ENCODE results near the gene CMTM4.

Gene CMTM4

DNA sequence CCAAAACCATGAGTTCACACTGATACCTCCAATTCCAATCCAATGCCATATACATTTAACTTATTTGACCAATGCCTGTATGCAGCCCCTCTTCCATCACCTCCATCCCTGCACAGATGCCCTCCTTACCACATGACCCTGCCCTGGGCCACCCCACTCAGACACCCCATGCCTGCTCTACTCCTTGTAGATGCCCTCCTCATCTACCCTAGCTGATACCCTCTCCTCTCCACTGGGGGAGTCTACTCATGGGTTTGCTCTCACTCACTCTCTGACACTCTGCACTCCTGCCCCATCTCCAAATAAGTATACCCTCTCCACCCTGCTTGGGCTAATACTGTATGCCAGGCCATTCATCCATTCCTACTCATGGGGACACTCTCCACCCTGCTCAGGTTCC, 16.0 kb upstream of the CMTM4 start:
- TF ChIP-seq EGR1 (IDR thresholded peaks at IDR 0.05) (no peak), YY1 (IDR thresholded peaks at IDR 0.05; ENCODE audit: low read depth) (no peak), TEAD4 (IDR thresholded peaks at IDR 0.05) (no peak), ZBTB7A (IDR thresholded peaks at IDR 0.05; ENCODE audit: low read depth) (no peak), CREB1 (IDR thresholded peaks at IDR 0.05; ENCODE audit: low read depth) (no peak), RAD21 (IDR thresholded peaks at IDR 0.05; ENCODE audit: low read depth) (no peak), NFIC (IDR thresholded peaks at IDR 0.05) (no peak), TAF1 (IDR thresholded peaks at IDR 0.05; ENCODE audit: low read depth) (no peak), CEBPB (IDR thresholded peaks at IDR 0.05) (no peak), TCF12 (IDR thresholded peaks at IDR 0.05; ENCODE audit: low read depth) (no peak), FOXM1 (IDR thresholded peaks at IDR 0.05; ENCODE audit: borderline replicate concordance, low read depth) (no peak), EP300 (IDR thresholded peaks at IDR 0.05; ENCODE audit: borderline replicate concordance) (no peak)
- TF ChIP-seq, protein P1, sequence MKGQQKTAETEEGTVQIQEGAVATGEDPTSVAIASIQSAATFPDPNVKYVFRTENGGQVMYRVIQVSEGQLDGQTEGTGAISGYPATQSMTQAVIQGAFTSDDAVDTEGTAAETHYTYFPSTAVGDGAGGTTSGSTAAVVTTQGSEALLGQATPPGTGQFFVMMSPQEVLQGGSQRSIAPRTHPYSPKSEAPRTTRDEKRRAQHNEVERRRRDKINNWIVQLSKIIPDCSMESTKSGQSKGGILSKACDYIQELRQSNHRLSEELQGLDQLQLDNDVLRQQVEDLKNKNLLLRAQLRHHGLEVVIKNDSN (IDR thresholded peaks at IDR 0.05): no peak
- TF ChIP-seq, protein P2, sequence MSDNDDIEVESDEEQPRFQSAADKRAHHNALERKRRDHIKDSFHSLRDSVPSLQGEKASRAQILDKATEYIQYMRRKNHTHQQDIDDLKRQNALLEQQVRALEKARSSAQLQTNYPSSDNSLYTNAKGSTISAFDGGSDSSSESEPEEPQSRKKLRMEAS (IDR thresholded peaks at IDR 0.05): no peak
- TF ChIP-seq, protein P3, sequence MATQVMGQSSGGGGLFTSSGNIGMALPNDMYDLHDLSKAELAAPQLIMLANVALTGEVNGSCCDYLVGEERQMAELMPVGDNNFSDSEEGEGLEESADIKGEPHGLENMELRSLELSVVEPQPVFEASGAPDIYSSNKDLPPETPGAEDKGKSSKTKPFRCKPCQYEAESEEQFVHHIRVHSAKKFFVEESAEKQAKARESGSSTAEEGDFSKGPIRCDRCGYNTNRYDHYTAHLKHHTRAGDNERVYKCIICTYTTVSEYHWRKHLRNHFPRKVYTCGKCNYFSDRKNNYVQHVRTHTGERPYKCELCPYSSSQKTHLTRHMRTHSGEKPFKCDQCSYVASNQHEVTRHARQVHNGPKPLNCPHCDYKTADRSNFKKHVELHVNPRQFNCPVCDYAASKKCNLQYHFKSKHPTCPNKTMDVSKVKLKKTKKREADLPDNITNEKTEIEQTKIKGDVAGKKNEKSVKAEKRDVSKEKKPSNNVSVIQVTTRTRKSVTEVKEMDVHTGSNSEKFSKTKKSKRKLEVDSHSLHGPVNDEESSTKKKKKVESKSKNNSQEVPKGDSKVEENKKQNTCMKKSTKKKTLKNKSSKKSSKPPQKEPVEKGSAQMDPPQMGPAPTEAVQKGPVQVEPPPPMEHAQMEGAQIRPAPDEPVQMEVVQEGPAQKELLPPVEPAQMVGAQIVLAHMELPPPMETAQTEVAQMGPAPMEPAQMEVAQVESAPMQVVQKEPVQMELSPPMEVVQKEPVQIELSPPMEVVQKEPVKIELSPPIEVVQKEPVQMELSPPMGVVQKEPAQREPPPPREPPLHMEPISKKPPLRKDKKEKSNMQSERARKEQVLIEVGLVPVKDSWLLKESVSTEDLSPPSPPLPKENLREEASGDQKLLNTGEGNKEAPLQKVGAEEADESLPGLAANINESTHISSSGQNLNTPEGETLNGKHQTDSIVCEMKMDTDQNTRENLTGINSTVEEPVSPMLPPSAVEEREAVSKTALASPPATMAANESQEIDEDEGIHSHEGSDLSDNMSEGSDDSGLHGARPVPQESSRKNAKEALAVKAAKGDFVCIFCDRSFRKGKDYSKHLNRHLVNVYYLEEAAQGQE (IDR thresholded peaks at IDR 0.05; ENCODE audit: low read depth): no peak

DNA sequence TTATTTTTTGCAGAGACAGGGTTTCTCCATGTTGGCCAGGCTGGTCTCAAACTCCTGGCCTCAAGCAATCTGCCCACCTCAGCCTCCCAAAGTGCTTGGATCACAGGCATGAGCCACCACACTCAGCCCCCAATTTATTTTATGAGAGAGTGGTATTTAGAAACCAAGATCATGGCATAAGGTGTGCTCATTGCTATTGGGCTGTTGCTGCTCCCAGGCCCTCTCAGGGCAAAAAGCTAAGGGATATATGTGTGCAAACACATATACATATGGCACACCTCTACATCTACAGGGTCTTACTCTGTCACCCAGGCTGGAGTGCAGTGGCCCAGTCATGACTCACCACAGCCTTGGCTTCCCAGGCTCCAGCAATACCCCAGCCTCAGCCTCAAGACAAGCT, 15.0 kb upstream of the CMTM4 start:
- TF ChIP-seq FOXM1 (IDR thresholded peaks at IDR 0.05; ENCODE audit: borderline replicate concordance, low read depth): no peak
- no peak for TF ChIP-seq TCF12 (IDR thresholded peaks at IDR 0.05; ENCODE audit: low read depth)
- TF ChIP-seq CEBPB (IDR thresholded peaks at IDR 0.05): no peak
- TF ChIP-seq, protein P2 (IDR thresholded peaks at IDR 0.05): no peak
- TF ChIP-seq NFIC (IDR thresholded peaks at IDR 0.05): no peak
- TF ChIP-seq TEAD4 (IDR thresholded peaks at IDR 0.05): no peak
- TF ChIP-seq TAF1 (IDR thresholded peaks at IDR 0.05; ENCODE audit: low read depth): no peak
- no peak for TF ChIP-seq EGR1 (IDR thresholded peaks at IDR 0.05)
- TF ChIP-seq, protein P1 (IDR thresholded peaks at IDR 0.05): no peak
- no peak for TF ChIP-seq RAD21 (IDR thresholded peaks at IDR 0.05; ENCODE audit: low read depth)
- no peak for TF ChIP-seq ZBTB7A (IDR thresholded peaks at IDR 0.05; ENCODE audit: low read depth)
- no peak for TF ChIP-seq CREB1 (IDR thresholded peaks at IDR 0.05; ENCODE audit: low read depth)
- no peak for TF ChIP-seq EP300 (IDR thresholded peaks at IDR 0.05; ENCODE audit: borderline replicate concordance)
- TF ChIP-seq, protein P3 (IDR thresholded peaks at IDR 0.05; ENCODE audit: low read depth): no peak
- TF ChIP-seq YY1 (IDR thresholded peaks at IDR 0.05; ENCODE audit: low read depth): no peak

DNA sequence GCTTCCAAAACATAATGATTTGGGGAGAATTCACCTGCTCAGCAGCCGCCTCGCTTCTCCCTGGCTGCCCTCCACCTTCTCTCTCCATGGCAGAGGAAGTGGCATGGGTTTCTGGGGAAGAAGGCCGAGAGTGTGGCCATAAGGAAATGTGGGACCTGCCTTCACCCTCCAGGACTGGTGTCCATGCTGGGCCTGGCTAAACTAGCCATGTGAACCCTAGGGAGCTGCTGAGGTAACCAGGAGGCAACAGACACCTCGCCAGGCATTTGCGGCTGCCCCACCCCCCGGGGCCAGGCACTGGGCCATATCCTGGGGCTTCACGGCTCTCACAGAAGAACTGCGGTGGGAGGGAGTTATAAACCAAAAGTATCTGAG, 9.9 kb upstream of the CMTM4 start:
- no peak for TF ChIP-seq EGR1 (IDR thresholded peaks at IDR 0.05)
- TF ChIP-seq FOXM1 (IDR thresholded peaks at IDR 0.05; ENCODE audit: borderline replicate concordance, low read depth): no peak
- no peak for TF ChIP-seq NFIC (IDR thresholded peaks at IDR 0.05)
- TF ChIP-seq TAF1 (IDR thresholded peaks at IDR 0.05; ENCODE audit: low read depth): no peak
- TF ChIP-seq, protein P3 (IDR thresholded peaks at IDR 0.05; ENCODE audit: low read depth): no peak
- no peak for TF ChIP-seq ZBTB7A (IDR thresholded peaks at IDR 0.05; ENCODE audit: low read depth)
- no peak for TF ChIP-seq TEAD4 (IDR thresholded peaks at IDR 0.05)

DNA sequence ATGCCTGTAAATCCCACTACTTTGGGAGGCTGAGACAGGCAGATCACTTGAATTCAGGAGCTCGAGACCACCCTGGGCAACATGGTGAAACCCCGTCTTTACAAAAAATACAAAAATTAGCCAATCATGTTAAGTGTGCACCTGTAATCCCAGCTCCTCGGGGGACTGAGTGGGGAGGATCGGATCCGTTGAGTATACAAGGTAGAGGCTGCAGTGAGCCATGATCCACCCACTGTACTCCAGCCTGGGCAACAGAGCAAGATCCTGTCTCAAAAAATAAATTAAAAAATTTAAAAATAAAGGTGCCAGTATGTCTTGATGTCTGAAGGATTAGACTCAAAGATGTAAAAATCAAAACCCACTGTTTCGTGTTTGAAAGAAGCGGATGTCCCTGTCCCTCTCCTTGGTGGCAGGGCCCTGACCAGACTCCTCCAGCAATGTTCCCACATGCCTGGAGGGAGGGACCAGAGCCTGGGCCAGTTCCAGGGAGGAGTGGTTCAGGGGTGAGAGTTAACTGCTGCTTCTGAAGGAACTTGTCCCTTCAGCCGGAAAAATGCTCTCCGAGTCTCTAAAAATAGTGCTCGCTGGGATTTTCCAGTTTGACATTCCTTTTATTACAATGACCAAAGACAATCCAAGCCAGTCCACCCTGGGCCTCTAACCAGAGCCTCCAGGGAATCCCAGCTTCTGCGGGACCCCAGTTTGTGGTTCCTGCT, 9.4 kb upstream of the CMTM4 start:
- TF ChIP-seq RAD21 (IDR thresholded peaks at IDR 0.05; ENCODE audit: low read depth): no peak; the same call in 1 of the 2 replicates
- TF ChIP-seq, protein P3 (IDR thresholded peaks at IDR 0.05; ENCODE audit: low read depth): no peak
- TF ChIP-seq TEAD4 (IDR thresholded peaks at IDR 0.05): no peak
- TF ChIP-seq, protein P2 (IDR thresholded peaks at IDR 0.05): no peak
- TF ChIP-seq CREB1 (IDR thresholded peaks at IDR 0.05; ENCODE audit: low read depth): no peak
- no peak for TF ChIP-seq NFIC (IDR thresholded peaks at IDR 0.05)

Data from Ishikawa (cell line).